Mucosa of stomach (tissue), 1 donor: ENCODE data around the gene CLK4.

Source experiments
- H3K27me3 ChIP-seq: one replicate; pipeline ENCODE4 v1.7.0; 2013; ENCODE audit warnings: mild to moderate bottlenecking, low read length; ENCODE audit not compliant: control insufficient read depth, insufficient read depth
- H3K36me3 ChIP-seq: one replicate; pipeline ENCODE4 v1.7.0; 2013; ENCODE audit warnings: low read length; ENCODE audit not compliant: control insufficient read depth, insufficient read depth
- H3K4me1 ChIP-seq: one replicate; pipeline ENCODE4 v1.7.0; 2013; ENCODE audit warnings: mild to moderate bottlenecking, low read length; ENCODE audit not compliant: control insufficient read depth, insufficient read depth
- H3K4me3 ChIP-seq: one replicate; pipeline ENCODE4 v1.7.0; 2013; ENCODE audit warnings: low read length
- H3K9ac ChIP-seq: one replicate; pipeline ENCODE4 v1.7.0; 2013; ENCODE audit warnings: mild to moderate bottlenecking, low read length, moderate library complexity
- H3K9me3 ChIP-seq: one replicate; pipeline ENCODE4 v1.7.0; 2013; ENCODE audit warnings: mild to moderate bottlenecking, low read length, moderate library complexity; ENCODE audit not compliant: control insufficient read depth
- donor health status: Pancreatic carcinoma.

Gene CLK4

GRCh38 chr5:178555771-178556211, 71.1 kb downstream of the CLK4 start:
- no peaks in the 10 kb centered on the region for H3K9me3 ChIP-seq
- no peaks in the 10 kb centered on the region for H3K27me3 ChIP-seq
- no peaks in the 10 kb centered on the region for H3K36me3 ChIP-seq
- no peak overlapping the region for H3K4me3 ChIP-seq
- H3K9ac ChIP-seq = no peak overlapping the region
- H3K4me1 ChIP-seq = no peaks in the 10 kb centered on the region

GRCh38 chr5:178555005-178555404, 71.8 kb downstream of the CLK4 start:
- no peak overlapping the region for H3K4me3 ChIP-seq
- H3K36me3 ChIP-seq = no peaks in the 10 kb centered on the region
- no peaks in the 10 kb centered on the region for H3K4me1 ChIP-seq
- no peaks in the 10 kb centered on the region for H3K27me3 ChIP-seq
- H3K9ac ChIP-seq = no peak overlapping the region
- H3K9me3 ChIP-seq = no peaks in the 10 kb centered on the region

- Histone ChIP-seq H3K4me3 (no peak overlapping the region), H3K9me3 (no peaks in the 10 kb centered on the region), H3K9ac (no peak overlapping the region)
Measured at GRCh38 chr5:178554311-178554710, 72.5 kb downstream of the CLK4 start.

GRCh38 chr5:178553517-178553916, 73.3 kb downstream of the CLK4 start:
- Histone ChIP-seq H3K4me3 (no peak overlapping the region), H3K36me3 (no peaks in the 10 kb centered on the region), H3K9ac (no peak overlapping the region), H3K9me3 (no peaks in the 10 kb centered on the region), H3K4me1 (no peaks in the 10 kb centered on the region), H3K27me3 (no peaks in the 10 kb centered on the region)

More at GRCh38 chr5:178554311-178554710, 72.5 kb downstream of the CLK4 start:
- Histone ChIP-seq H3K4me1 (no peaks in the 10 kb centered on the region), H3K36me3 (no peaks in the 10 kb centered on the region), H3K27me3 (no peaks in the 10 kb centered on the region)
